IMR-90 (cell line): ENCODE results near the gene PRM2.

Source experiments
- CHD1 ChIP-seq: IDR thresholded peaks from 2 replicates; pipeline ENCODE4 v1.6.1; 2012; ENCODE audit warnings: low read depth, low read length, improper control_type of control experiment
- FOS ChIP-seq: fragments of 150-350 bp; IDR thresholded peaks from 2 replicates; pipeline ENCODE4 v1.6.1; 2016; ENCODE audit warnings: low read depth, low read length
- MAZ ChIP-seq: IDR thresholded peaks from 2 replicates; pipeline ENCODE4 v1.6.1; 2012; ENCODE audit warnings: low read depth, mild to moderate bottlenecking, low read length, improper control_type of control experiment, moderate library complexity, borderline replicate concordance
- MXI1 ChIP-seq: IDR thresholded peaks from 2 replicates; pipeline ENCODE4 v1.6.1; 2012; ENCODE audit warnings: low read depth, mild to moderate bottlenecking, low read length, moderate library complexity, borderline replicate concordance
- POLR2A ChIP-seq: IDR thresholded peaks from 2 replicates; pipeline ENCODE4 v1.6.1; 2012; ENCODE audit warnings: mild to moderate bottlenecking, low read depth, low read length
- RAD21 ChIP-seq: IDR thresholded peaks from 2 replicates; pipeline ENCODE4 v1.6.1; 2012; ENCODE audit warnings: low read length, improper control_type of control experiment
- RCOR1 ChIP-seq: IDR thresholded peaks from 2 replicates; pipeline ENCODE4 v1.6.1; 2012; ENCODE audit warnings: mild to moderate bottlenecking, low read length, improper control_type of control experiment; ENCODE audit not compliant: insufficient replicate concordance
- RFX5 ChIP-seq: IDR thresholded peaks from 2 replicates; pipeline ENCODE4 v1.8.0; 2012; ENCODE audit warnings: low read depth, mild to moderate bottlenecking, low read length, moderate library complexity
- TF ChIP-seq, protein P1 (sequence below): conservative IDR thresholded peaks from 2 replicates; pipeline ENCODE4 v1.5.1; 2012; ENCODE audit warnings: mild to moderate bottlenecking, low read depth, low read length, improper control_type of control experiment

DNA sequence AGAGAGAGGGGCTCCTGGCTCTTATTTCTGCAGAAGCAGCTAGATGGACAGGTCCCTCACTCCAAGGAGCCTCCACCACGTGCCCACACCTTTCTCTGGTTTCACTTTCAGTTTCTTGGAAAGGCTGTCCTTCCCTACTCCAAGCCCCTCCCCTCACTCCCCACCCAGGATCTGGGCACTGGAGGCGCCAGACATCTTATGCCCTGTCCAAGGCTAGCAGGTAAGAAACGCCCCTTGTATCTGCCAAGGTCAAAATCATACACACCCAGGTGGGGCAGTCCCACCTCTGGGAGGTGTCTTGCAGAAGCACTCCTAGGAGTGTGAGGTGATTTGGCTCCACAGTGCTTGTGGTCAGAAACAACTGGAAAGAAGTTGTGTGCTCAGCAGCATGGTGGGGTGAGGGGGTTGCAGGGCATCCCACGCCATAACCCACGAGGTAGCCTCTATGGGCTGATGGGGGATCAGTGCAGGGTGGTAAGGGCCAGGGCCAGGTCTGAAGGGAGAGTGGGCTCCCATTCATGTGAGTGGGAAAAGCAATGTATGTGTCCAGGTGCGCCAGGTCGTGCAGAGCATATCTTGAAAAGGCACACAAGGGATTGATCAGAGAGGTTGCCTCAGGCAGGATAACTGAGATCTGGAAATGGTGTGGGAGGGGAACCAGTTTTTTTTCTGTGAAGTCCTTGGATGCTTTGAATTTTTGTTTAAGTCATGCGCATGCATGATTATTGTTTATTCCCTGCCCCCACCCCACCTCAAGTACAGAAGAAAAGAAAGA lies 36.6 kb upstream of the PRM2 start:
- TF ChIP-seq POLR2A (no peak), CHD1 (no peak), MAZ (no peak; the same call in 1 of the 2 replicates), MXI1 (no peak), RCOR1 (no peak), RFX5 (no peak), FOS (no peak), RAD21 (no peak)
- TF ChIP-seq, protein P1, sequence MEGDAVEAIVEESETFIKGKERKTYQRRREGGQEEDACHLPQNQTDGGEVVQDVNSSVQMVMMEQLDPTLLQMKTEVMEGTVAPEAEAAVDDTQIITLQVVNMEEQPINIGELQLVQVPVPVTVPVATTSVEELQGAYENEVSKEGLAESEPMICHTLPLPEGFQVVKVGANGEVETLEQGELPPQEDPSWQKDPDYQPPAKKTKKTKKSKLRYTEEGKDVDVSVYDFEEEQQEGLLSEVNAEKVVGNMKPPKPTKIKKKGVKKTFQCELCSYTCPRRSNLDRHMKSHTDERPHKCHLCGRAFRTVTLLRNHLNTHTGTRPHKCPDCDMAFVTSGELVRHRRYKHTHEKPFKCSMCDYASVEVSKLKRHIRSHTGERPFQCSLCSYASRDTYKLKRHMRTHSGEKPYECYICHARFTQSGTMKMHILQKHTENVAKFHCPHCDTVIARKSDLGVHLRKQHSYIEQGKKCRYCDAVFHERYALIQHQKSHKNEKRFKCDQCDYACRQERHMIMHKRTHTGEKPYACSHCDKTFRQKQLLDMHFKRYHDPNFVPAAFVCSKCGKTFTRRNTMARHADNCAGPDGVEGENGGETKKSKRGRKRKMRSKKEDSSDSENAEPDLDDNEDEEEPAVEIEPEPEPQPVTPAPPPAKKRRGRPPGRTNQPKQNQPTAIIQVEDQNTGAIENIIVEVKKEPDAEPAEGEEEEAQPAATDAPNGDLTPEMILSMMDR: no peak
